ENCODE results near the gene GGA2.
"Not testable (repeated sequence)": the region's sequence is repeated elsewhere in the genome, so short reads cannot be mapped to it uniquely, and the experiment has no call there.

The GGA2 gene

DNA sequence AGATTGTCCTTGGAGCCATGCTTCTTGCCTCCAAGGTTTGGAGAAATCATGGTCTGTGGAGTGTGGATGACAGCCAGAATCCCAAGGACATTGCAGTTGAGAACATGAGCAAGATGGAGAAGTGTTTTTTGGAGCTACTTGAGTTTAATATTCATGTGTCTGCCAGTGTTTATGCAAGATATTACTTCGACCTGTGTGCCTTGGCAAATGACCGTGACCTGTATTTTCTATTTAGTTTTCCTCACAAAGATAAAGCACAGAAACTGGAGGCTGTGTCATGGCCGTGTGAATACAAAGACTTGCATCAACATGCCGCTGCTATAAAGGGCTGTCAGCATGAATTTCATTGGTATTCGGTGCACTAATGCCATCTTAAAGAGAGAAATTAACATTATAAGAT lies 9.0 kb downstream of the GGA2 start:
- no peak for DNase-seq

DNA sequence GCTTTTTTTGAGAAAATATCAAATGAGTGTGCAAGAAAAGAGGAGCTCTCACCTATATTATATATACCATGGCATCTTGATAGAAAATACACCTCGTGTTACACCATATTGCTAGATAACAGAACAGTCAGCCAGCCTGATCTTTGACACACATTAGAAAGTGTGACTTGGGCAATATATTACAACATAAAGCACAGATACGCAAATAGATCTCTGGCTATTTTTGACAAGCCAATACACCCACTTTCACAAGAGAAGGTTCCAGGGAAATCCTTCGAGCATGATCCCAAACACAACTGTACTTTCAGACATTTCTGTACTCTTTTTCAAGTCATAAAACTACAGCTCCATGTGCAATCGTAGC lies 9.4 kb downstream of the GGA2 start:
- DNase-seq = no peak

DNA sequence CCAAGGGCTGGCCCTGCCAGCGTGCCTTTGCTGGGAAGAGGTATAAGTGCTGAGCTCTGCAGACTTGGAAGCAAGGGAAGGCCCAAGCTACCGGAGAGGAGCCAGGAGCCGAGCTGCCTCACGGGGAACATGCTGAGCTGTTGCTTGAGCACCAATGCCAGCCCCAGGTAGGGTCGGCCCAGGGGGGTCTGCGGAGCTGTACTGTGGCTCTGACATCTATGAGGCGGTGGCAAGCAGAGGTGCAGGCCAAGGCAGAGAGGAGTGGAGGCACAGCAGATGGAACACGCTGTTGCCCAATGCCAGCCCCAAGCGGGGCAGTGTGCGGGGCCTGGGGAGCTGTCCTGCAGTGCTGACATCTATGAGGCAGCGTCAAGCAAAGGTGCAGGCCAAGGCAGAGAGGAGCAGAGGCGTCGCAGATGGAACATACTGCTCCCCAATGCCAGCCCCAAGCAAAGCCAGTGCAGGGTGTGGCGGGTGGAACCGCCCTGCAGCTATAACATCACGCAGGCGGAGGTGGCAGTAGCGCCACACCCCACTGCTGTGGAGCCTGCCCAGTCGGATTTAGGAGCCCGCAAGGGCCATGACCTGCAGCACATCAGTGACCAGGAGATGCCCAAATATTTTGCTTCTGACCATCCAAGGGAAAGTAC lies 10.0 kb downstream of the GGA2 start:
- no peak for DNase-seq

DNA sequence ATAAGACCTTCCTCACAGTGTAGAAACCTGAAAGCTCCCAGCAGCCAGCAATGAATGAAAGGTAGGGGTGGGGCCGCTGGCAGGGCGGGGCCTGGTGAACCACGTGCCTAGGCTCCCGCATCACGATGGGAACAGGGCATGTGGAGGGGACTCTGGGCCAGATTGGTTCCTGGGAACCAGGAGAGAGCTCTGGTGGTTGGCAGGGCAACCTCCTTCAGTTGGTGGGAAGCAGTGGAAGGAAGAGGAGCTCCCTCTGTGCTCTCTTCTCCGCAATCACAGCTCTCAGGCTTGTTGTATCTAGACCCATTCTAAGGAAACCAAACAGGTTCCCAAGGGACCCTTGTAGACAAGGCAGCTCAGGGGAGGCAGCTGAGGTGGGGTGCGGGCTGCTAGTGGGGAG lies 10.5 kb downstream of the GGA2 start:
- DNase-seq = no peak

DNA sequence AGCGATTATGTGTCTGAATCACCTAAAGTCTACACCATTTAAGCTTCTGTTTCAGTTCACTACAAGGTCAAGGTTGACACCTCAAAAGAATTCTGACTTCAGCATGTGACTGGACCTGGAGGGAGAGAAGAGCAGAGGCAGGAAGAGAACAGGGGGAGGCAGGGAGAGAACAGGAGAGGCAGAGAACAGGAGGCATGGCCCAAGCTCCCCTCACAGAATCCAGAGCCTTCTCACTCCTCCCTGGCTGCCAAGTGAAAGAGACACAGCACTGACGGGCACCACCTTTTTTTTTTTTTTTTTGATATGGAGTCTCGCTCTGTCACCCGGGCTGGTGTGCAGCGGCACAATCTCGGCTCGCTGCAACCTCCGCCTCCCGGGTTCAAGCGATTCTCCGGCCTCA lies 11.4 kb downstream of the GGA2 start:
- no peak for DNase-seq

DNA sequence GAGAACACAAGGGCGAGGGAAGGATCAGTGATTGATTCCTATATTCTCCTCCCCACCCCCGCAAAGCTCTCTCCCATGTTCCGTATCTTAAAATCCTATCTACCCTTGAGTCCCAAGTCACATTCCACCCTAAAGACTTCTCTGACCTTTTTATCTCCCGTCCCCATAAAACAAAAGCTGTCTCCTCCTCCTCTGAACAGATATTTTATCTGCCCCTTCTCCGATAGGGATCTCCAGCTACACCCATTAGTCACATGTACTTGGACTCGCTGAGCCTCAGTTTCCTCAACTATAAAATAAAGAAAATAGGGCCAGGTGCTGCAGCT lies 12.8 kb downstream of the GGA2 start:
- DNase-seq = no peak

DNA sequence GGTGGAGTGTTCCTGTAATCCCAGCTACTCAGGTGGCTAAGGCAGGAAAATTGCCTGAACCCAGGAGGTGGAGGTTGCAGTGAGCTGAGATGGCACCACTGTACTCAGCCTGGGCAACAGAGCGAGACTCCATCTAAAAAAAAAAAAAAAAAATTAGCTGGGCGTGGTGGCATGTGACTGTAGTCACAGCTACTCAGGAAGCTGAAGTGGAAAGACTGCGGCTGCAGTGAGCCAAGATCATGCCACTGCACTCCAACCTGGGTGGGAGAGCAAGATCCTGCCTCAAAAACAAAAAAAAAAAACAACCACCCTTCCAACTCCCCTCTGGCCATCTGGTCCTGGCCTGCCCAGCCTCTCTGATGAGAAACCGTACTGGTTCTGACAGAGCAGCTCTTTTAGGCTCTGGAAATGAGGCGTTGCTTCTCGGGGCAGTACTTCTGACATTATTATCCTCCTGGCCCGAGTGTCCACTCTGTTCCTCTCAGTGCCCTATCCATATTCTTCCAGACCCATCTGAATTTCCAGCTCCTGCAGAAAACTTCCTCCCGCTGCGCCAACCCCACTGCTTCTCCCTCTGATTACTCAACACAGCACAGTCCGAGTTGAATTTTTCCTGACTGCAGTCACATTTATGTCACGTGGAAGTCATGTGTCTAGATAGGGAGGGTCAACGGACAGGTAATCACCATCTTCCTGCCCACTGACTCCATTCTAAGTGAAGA lies 13.3 kb downstream of the GGA2 start:
- no peak for DNase-seq

DNA sequence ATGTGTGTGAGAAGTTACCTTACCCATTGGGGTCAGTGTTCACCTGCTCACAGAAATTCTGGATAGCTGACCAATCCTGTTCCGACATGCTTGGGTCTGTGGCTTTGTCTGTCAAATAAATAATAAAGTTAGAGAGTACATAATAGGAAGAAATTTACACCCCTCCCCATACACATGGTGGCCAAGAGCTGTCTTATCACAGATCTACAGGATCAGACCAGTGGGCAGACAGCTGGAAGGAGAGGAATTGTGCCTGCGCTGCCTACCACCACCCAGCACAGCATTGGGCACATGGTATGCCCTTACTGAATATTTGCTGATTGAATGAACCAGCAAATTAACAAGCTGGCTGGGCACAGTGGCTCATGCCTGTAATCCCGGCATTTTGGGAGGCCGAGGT lies 14.6 kb downstream of the GGA2 start:
- DNase-seq = no peak

DNA sequence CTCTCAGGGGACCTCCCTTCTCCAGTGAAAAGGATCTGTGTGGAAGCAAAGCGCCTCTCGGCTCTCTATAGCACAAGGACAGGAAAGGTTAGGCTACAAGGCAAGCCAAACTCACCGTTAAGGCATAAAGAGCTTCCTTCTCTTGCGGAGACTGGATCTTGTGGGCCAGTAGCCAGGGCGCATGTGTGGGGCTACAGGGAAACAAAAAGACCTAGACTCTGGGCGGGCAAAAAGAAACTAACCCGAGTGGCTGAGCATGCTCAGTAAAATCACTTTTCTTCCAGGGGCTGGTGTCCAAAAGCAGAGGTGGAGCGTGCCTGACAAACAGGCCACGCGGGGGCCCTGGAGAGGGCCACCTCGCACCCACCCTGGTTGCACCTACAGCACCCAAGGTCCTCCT lies 16.1 kb downstream of the GGA2 start:
- DNase-seq = no peak

DNA sequence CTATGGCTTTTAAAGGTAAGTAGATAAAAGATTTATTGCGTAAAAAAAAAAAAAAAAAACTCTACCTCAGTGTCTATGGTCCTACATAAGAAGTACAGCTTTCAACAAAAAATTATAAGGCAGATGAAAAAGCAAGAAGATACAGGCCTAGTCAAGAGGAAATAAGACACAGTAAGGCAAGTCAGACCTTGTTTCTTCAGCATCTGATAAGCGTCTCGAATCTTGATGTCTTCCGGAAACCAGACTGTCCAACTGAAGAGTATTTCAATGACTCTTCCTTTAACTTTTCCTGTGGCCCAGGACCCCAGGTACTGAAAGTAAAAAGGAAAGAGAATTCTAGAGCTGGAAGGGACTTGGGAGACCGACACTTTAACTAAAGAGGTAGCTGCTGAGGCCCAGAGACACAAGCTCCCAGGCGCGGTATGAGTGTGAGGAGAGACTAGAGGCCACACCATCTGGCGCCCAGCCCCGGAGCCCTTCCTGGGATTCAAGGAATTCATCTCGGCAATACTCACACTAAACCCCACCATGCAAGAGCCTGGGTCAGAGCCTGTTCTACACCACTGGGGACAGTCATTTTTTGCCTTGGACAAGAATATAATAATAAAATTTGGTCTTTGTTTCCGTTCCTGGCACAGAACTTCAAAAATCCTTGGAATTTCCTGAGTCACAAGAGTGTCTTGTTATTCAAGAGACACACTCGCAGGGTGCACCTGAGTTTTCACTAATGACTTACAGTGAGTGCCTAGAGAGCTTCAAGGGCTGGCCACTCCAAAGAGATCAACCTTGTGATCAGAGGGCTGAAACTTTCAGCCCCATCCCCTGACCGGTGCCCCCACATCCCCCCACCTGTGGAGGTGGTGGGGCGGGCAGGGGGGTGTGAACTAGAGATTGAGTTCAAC lies 18.6 kb downstream of the GGA2 start:
- no peak for DNase-seq

DNA sequence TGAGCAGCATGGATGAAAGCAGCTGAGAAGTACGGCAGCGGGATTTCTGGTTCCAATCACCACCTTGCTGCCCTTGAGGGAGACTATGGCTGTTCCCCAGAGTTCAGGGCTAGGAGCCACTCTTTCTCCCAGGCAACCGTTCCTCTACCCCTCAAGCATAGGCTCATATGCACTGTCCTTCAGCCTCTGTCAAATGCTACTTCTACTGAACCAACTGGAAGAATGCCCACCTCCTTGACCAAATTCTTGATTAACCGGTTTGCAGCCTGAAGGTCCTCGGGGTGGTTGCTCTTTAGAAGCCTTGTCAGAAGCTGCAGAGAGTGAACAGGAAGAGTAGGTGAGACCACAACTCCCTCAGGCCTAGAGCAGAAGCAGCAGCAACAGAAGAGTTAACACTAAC lies 23.8 kb downstream of the GGA2 start:
- DNase-seq = no peak

DNA sequence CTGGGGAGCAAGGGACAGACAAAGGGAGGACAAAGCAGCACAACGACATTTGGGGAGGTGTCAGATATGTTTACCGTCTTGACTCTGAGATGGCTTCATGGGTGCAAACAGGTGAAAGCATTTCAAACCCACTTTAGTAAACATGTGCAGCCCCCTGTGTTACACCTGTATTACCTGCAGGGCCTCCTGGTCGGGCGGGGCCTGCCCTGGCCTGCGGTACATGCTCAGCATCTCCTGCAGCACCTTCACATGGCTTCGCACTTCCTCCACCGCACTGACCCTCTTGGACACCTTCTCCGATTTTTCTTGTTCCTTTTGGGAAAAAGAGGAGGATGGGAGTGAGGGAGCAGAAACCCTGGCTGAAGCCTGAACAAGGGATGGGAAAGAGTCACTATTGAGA lies 24.5 kb downstream of the GGA2 start:
- DNase-seq = no peak

DNA sequence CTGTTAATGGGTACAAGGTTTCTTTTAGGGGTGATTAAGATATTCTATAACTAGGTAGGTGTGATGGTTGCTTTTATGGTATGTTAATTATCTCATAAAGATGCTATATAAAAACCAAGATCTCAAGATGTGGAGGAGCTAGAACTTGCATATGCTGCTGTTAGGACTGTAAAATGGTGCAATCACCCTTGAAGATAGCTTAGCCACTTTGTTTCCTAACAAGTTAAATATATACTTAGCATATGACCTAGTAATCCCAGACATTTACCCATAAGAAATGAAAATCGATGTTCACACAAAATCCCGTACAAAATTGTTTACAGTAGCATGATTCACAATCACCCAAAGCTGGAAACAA lies 25.1 kb downstream of the GGA2 start:
- no peak for DNase-seq

DNA sequence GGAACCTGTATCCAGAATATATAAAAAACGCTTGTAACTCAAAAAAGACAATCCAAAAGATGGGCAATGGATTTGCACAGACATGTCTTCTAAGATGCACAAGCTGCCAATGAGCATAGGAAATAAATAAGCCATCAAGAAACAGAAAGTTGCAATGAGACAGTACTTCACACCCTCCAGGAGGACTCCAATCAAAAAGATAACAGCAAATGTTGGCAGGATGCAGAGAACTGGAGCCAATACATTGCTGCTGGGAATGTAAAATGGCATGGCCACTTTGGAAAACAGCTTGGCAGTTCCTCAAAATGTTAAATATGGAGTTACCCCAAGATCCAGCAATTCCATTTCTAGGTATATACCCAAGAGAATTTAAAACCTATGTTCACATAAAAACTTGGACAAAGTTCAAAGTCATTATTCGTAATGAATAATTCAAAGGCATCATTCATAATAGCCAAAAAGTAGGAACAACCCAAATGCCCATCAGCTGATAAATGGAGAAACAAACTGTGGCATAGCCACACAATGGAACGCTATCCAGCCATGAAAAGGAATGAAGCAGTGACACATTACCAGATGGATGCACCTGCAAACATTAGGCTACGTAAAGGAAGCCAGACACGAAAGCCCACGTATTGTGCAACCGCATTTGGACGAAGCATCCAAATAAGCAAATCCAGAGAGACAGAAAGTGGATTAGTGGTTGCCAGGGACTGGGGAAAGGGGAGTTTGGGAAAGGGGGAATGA lies 25.6 kb downstream of the GGA2 start:
- no peak for DNase-seq

DNA sequence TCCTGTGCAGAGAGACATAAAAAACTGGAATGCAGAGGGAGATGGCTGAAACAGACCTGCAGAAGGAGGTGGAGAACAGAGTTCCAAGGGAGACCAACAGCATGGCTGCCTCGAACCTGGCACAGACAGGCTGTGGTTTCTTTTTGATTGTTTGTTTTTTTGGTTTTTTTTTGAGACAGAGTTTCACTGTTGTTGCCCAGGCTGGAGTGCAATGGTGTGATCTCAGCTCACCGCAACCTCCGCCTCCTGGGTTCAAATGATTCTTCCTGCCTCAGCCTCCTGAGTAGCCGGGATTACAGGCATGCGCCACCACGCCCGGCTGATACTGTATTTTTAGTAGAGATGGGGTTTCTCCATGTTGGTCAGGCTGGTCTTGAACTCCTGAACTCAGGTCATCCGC lies 26.8 kb downstream of the GGA2 start:
- DNase-seq = not testable (repeated sequence)

DNA sequence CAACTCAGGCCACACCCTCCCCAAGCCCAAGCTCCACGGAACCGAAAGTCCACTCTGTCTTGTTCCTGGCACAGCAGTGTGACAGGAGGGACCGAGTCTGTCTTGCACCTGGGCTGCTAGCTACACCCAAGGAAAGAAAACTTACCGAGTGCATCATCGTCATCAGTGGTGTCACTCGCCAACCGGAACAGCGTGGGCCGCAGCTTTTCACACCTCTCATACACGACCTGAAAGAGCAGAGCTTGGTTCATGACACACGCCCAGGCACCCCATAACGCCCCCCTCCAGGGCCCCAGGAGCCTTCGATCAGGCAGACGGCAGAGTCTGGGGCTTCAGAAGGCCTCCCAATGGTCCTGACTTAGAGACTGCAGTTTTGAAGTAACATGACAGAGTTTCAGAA lies 27.5 kb downstream of the GGA2 start:
- DNase-seq = no peak

DNA sequence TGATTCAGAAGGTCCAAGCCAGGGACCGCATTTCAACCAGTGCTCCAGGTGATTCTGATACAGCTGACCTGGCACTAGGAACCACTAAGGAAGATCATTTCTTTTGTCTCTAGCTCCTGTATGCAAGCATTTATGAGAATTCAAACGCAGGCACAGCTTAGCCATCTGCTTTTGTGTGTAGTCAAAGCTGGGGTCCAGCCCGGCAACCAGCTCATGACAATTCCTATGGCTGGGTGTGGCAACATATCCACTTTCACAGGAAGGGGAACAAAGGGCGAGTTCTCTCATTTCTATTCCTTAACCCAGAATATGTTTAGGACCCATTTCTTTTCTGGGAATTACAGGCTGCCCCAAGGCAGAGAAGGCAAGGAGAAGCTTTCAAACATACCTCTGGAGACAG lies 30.0 kb downstream of the GGA2 start:
- DNase-seq = no peak

DNA sequence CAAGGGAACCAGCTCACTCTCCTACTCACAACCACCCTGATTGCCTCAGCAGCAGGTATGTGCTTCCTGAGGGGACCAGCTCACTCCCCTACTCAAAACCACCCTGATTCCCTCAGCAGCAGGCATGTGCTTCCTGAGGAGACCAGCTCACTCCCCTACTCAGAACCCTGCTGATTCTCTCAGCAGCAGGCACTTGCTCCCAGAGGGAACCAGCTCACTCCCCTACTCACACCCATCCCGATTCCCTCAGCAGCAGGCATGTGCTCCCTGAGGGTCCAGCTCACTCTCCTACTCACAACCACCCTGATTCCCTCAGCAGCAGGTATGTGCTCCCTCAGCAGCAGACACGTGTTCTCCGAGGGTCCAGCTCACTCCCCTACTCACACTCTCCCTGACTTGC lies 31.2 kb downstream of the GGA2 start:
- no peak for DNase-seq

DNA sequence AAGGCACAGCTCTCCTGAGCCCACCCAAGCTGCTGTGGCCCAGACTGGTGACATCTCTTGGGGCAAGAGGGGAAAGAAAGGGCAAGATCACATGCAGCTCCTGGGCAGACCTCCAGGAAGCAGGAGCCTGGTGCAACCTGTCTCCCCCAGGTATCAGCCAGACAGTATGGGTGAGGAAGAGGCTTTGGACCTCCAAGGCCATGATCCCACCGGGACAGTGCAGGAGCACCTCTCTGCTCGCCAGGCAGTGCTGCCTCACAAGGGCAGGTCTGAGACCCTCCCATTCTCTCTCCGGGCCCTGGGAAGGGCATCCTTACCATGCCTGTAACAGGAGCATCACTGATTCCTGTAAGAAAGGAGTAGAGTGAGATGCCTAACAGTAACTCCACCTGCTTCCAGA lies 31.7 kb downstream of the GGA2 start:
- no peak for DNase-seq

DNA sequence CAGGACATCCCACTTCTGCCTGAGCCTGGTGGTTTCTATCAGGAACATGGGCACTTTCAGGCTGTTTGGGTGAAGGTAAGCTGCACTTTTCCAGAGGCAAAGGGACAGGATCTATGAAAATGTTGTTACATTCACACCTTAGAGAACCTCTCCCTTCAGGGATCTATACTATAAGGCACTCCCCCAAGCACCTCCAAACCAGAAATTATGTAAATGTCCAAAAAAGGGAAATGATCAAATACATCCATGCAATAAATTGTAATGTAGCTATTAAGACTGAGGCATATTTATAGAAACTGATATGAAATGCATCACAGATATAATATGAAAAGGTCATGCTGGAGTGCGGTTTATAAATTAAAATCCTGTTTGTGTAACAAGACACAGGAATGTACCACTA lies 34.0 kb downstream of the GGA2 start:
- DNase-seq = no peak

DNA sequence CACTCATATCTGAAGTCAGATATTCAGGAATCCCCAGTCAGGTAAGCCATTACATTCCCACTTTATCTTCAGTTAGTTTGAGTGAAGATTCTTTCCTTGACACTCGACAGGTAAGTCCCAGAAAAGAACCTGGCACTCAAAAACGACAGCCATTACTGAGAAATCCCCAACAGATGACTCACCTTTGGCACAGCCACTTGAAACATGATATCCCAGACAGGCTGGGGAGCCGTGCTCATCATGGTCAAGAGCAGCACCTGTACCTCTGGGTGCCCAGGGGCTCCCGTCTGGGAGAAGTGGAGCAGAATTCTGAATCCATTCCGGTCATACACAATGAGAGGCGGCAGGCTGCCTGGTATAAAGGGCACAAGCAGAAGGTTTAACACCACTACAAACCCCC lies 40.5 kb downstream of the GGA2 start:
- peak; percentile 19 for DNase-seq

DNA sequence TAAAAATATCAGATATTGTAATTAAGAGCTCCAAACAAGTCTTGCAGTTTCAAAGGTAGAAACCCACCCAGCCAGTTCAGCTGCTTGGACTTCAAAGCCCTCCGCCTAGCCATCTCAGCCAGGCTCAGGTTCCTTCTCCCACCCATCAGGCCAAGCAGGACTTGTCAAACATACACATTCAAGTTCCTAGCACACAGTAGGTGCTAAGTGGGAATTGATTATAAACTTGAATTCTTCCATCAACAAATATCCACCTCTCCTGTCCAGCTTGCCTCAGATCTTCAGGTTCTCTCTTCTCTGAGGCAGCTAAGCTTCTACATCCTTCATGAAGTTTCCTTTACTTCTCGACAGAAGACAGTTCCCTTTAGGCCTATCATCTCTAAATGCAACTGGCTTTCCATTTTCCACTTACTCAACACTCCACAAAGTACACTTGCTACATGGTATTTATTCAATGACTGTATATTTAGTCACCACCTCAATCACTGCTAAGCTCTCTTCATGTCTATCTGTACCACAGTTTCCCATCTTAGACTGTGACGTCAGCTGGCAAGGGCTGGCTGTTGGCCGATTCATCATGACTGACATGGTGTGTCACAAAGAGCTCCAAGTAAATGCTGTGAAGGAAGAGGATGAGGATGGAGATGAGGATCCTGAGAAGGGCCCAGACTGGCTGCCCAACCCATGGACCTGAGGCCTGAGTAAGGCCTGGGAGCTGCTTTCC lies 44.0 kb downstream of the GGA2 start:
- DNase-seq = no peak

DNA sequence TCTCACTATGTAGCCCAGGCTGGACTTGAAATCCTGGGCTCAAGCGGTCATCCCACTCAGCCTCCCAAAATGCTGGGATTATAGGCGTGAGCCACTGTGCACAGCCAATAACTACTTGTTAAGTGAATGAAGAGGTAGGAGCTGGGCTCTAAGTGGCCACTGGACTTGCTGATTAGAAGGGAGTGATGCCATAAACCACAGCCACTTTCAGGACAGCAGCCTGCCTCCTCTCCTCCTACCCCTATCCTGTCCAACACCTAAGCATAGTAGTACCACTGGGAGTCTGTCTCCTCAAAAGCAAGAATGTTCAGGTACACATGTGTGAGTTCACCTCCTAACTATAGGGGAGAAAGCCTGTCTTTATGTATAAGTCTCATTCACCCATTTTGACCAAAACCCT lies 45.1 kb downstream of the GGA2 start:
- DNase-seq = no peak

Measured in NCI-H345 (cell line).